Glomerular visceral epithelial cell (primary cell): ENCODE results near the gene FCRLB.
"Not testable (repeated sequence)": the region's sequence is repeated elsewhere in the genome, so short reads cannot be mapped to it uniquely, and the experiment has no call there.

Source experiments
- DNase-seq: peaks from one replicate; pipeline ENCODE4 v3.0.0-alpha.2; 2016; ENCODE audit errors: extremely low spot score

Gene FCRLB

GRCh38 chr1:161720956-161721737 is at the start of gene FCRLB:
Gene FCRLB (plus strand): TSS chr1:161721544. CDS start chr1:161722673, 1,129 bp downstream.
- no peak for DNase-seq

GRCh38 chr1:161673437-161673836 is 47.9 kb upstream of the FCRLB start:
- DNase-seq, result not testable (repeated sequence)

GRCh38 chr1:161674447-161674846 is 46.9 kb upstream of the FCRLB start:
- DNase-seq, result not testable (repeated sequence)

GRCh38 chr1:161674908-161675307 is 46.4 kb upstream of the FCRLB start:
- DNase-seq, result not testable (repeated sequence)

GRCh38 chr1:161676441-161676840 is 44.9 kb upstream of the FCRLB start:
- no peak for DNase-seq

- no peak for DNase-seq
These were observed 44.2 kb upstream of the FCRLB start for GRCh38 chr1:161676958-161677689.

GRCh38 chr1:161678500-161678899 is 42.8 kb upstream of the FCRLB start:
- DNase-seq, result no peak

GRCh38 chr1:161681879-161682278 is 39.5 kb upstream of the FCRLB start:
- no peak for DNase-seq

GRCh38 chr1:161688946-161689345 is 32.4 kb upstream of the FCRLB start:
- DNase-seq, result no peak

GRCh38 chr1:161691846-161692245 is 29.5 kb upstream of the FCRLB start:
- DNase-seq, result no peak

- not testable (repeated sequence) for DNase-seq
These were observed 28.2 kb upstream of the FCRLB start for GRCh38 chr1:161693020-161693712.

GRCh38 chr1:161698302-161698701 is 23.0 kb upstream of the FCRLB start:
- not testable (repeated sequence) for DNase-seq

- DNase-seq, result peak; percentile 30
These were observed 19.1 kb upstream of the FCRLB start for GRCh38 chr1:161702250-161702649.

- DNase-seq, result no peak
These were observed 15.8 kb upstream of the FCRLB start for GRCh38 chr1:161705537-161705936.

GRCh38 chr1:161706113-161706481 is 15.2 kb upstream of the FCRLB start:
- DNase-seq, result no peak

- DNase-seq, result peak; percentile 72
These were observed 14.6 kb upstream of the FCRLB start, which contains the start of gene FCRLA for GRCh38 chr1:161706482-161707347. Gene FCRLA (plus strand): TSS chr1:161707229. CDS start chr1:161707265, 36 bp downstream.

GRCh38 chr1:161707503-161707902 is 13.8 kb upstream of the FCRLB start:
- no peak for DNase-seq

- no peak for DNase-seq
These were observed 12.0 kb upstream of the FCRLB start for GRCh38 chr1:161709373-161709772.

GRCh38 chr1:161710560-161710959 is 10.8 kb upstream of the FCRLB start:
- DNase-seq, result no peak

- no peak for DNase-seq
These were observed 2.6 kb upstream of the FCRLB start for GRCh38 chr1:161718559-161719324.

- no peak for DNase-seq
These were observed 2.1 kb upstream of the FCRLB start for GRCh38 chr1:161719325-161719611.
